Endothelial cell of umbilical vein (primary cell): ENCODE results near the gene WARS2. TPM values are rescaled to one million over a fixed set of nuclear protein-coding genes. Genes with fewer than 3 reads are reported as not detected.

Source experiments
- BruUV-seq: library from RNA; stranded (reverse); fragments of 400-500 nt; replicated peaks from 2 replicates; lab custom pipeline; 2021; lab: Mats Ljungman, UMichigan
- CTCF ChIA-PET: fragments of 300-600, 350-600 bp; sonication (Branson Sonifier 250); formaldehyde crosslinking; loops from one replicate; lab custom pipeline; 2021; ENCODE audit warnings: antibody characterized with exemption, inconsistent platforms; lab: Charles Lee
- POLR2A ChIA-PET: fragments of 300-600, 350-600 bp; sonication (Branson Sonifier 250); formaldehyde crosslinking; loops from one replicate; lab custom pipeline; 2021; ENCODE audit warnings: antibody characterized with exemption, inconsistent platforms; lab: Charles Lee
- DNase-seq: peaks from one replicate; pipeline ENCODE4 v3.0.0-alpha.2; 2011; ENCODE audit warnings: low read depth, low spot score
- FAIRE-seq: peaks from 2 replicates; lab custom pipeline; 2011; peaks lifted over from hg19 to GRCh38; lab: Jason Lieb, UNC
- H2AFZ ChIP-seq: 2 replicates; pipeline ENCODE4 v1.6.0; 2012; ENCODE audit warnings: low read depth, low read length, control low read depth, inconsistent platforms
- H3K27ac ChIP-seq: 2 replicates; pipeline ENCODE4 v1.5.1; 2011; ENCODE audit warnings: low read depth, mild to moderate bottlenecking, control low read depth, low read length, moderate library complexity; ENCODE audit not compliant: insufficient read depth
- H3K27me3 ChIP-seq, 2 experiments: 2 replicates each; pipeline versions ENCODE4 v1.6.0 to v1.6.1; 2011; ENCODE audit warnings: low read length in 2 of 2, mixed read lengths in 1 of 2; ENCODE audit not compliant: control insufficient read depth in 2 of 2, insufficient read depth in 2 of 2
- H3K36me3 ChIP-seq, 2 experiments: 2 replicates in 1 of 2; 3 replicates in 1 of 2; pipeline ENCODE4 v1.5.1; 2011; ENCODE audit warnings: low read length in 2 of 2, mild to moderate bottlenecking in 1 of 2, moderate library complexity in 1 of 2; ENCODE audit not compliant: control insufficient read depth in 2 of 2, insufficient read depth in 2 of 2; ENCODE audit errors: extremely low read depth in 1 of 2
- H3K4me1 ChIP-seq: 3 replicates; pipeline ENCODE4 v1.5.1; 2011; ENCODE audit warnings: mild to moderate bottlenecking, low read length; ENCODE audit not compliant: control insufficient read depth, insufficient read depth; ENCODE audit errors: extremely low read depth
- H3K4me2 ChIP-seq: 2 replicates; pipeline ENCODE4 v1.6.1; 2011; ENCODE audit warnings: low read length, control low read depth, mixed read lengths; ENCODE audit not compliant: insufficient read depth
- H3K4me3 ChIP-seq, 3 experiments: fragments of 200-600 bp in 1 of 3; sonication (generic), shearing (Covaris generic) in 1 of 3; replicated peaks in 1 of 3; 2 replicates each; pipeline ENCODE4 v1.5.1; 2011 to 2016; ENCODE audit warnings: control low read depth in 3 of 3, low read length in 3 of 3, mild to moderate bottlenecking in 2 of 3, inconsistent platforms in 1 of 3, low read depth in 1 of 3, moderate library complexity in 1 of 3; ENCODE audit not compliant: insufficient read depth in 1 of 3
- H3K79me2 ChIP-seq: 2 replicates; pipeline ENCODE4 v1.6.0; 2012; ENCODE audit warnings: low read length, inconsistent platforms; ENCODE audit not compliant: control insufficient read depth, insufficient read depth
- H3K9ac ChIP-seq: replicated peaks from 2 replicates; pipeline ENCODE3; 2011; ENCODE audit warnings: low read length, control low read depth; ENCODE audit not compliant: insufficient read depth; ENCODE audit errors: extremely low read depth
- H3K9me1 ChIP-seq: replicated peaks from 3 replicates; pipeline ENCODE4 v1.6.0; 2011; ENCODE audit warnings: mild to moderate bottlenecking, low read length; ENCODE audit not compliant: control insufficient read depth, insufficient read depth; ENCODE audit errors: extremely low read depth
- H3K9me3 ChIP-seq: replicated peaks from 2 replicates; pipeline ENCODE4 v1.5.1; 2012; ENCODE audit warnings: low read length, inconsistent platforms; ENCODE audit not compliant: control insufficient read depth, insufficient read depth
- H4K20me1 ChIP-seq: replicated peaks from 2 replicates; pipeline ENCODE3; 2011; ENCODE audit warnings: mild to moderate bottlenecking, low read length; ENCODE audit not compliant: control insufficient read depth, insufficient read depth; ENCODE audit errors: extremely low read depth
- CTCF ChIP-seq, 2 donors: IDR thresholded peaks; 1 replicate in 1 of 2; 2 replicates in 1 of 2; pipeline ENCODE4 v1.5.1; 2011; ENCODE audit warnings: low read length in 2 of 2, mild to moderate bottlenecking in 2 of 2, moderate library complexity in 2 of 2, control low read depth in 1 of 2, inconsistent platforms in 1 of 2, low read depth in 1 of 2; ENCODE audit not compliant: insufficient read depth in 1 of 2; ENCODE audit errors: extremely low read depth in 1 of 2
- EZH2 ChIP-seq: IDR thresholded peaks from 2 replicates; pipeline ENCODE4 v1.6.1; 2012; ENCODE audit warnings: borderline replicate concordance, low read depth, mild to moderate bottlenecking, moderate library complexity, low read length, inconsistent platforms; ENCODE audit not compliant: severe bottlenecking
- FOS ChIP-seq: IDR thresholded peaks from 2 replicates; pipeline ENCODE4 v1.6.1; 2011; ENCODE audit warnings: mild to moderate bottlenecking, low read length, moderate library complexity, borderline replicate concordance; ENCODE audit not compliant: insufficient read depth
- GATA2 ChIP-seq: IDR thresholded peaks from 2 replicates; pipeline ENCODE4 v1.7.0; 2011; ENCODE audit warnings: low read depth, mild to moderate bottlenecking, moderate library complexity, mixed read lengths, low read length; ENCODE audit not compliant: insufficient read length, insufficient read depth
- JUN ChIP-seq: IDR thresholded peaks from 2 replicates; pipeline ENCODE4 v1.6.1; 2011; ENCODE audit warnings: borderline replicate concordance, low read depth; ENCODE audit not compliant: insufficient read length, insufficient read depth
- MAX ChIP-seq: IDR thresholded peaks from 2 replicates; pipeline ENCODE4 v1.6.1; 2011; ENCODE audit not compliant: insufficient read depth, insufficient read length
- MYC ChIP-seq: IDR thresholded peaks from one replicate; pipeline ENCODE4 v1.6.1; 2011; ENCODE audit warnings: mild to moderate bottlenecking, low read depth, low read length
- POLR2A ChIP-seq: IDR thresholded peaks from 2 replicates; pipeline ENCODE4 v1.6.1; 2012; ENCODE audit warnings: low read depth, mild to moderate bottlenecking, control low read depth, low read length
- POLR2AphosphoS5 ChIP-seq: IDR thresholded peaks from 2 replicates; pipeline ENCODE4 v1.6.1; 2012; ENCODE audit warnings: low read depth, mild to moderate bottlenecking, control low read depth, low read length, moderate library complexity; ENCODE audit not compliant: insufficient read depth
- dilution Hi-C: fragments of 300-500 bp; cut with MboI; formaldehyde crosslinking; loops from one replicate; pipeline ENCODE4 v1.15.0; 2019; ENCODE audit warnings: low sequenced_read_pairs; ENCODE audit not compliant: extremely low pct_ligation_motif_present
- intact Hi-C: fragments of 100-400 bp; cut with micrococcal nuclease; formaldehyde crosslinking; loops from one replicate; pipeline ENCODE4 v1.10.0; 2022
- polyA plus RNA-seq, 4 experiments: library from polyadenylated mRNA; depleted of rRNA in 3 of 4; stranded (reverse) in 3 of 4; unstranded in 1 of 4; fragments of >200 nt; gene quantifications; 2 replicates each; pipeline versions ENCODE4 v1.2.1 to v1.2.3, GENCODE V29; 2011 to 2012; ENCODE audit warnings: missing spikeins in 1 of 4
- total RNA-seq: library from RNA; stranded (reverse); gene quantifications from 2 replicates; pipeline ENCODE4 v1.2.3, GENCODE V29; 2021

Gene WARS2
- total and polyA plus RNA-seq, 2 donors (not counting 3 experiments of a cell fraction or from before 2014, with no cell fraction given), result 5.9 to 11.8 TPM

GRCh38 chr1:119160866-119161265, 20.4 kb upstream of the WARS2 start:
- Histone ChIP-seq H2AFZ (no peak overlapping the region), H3K79me2 (no peaks in the 10 kb centered on the region), H3K27me3 (no peaks in the 10 kb centered on the region), H3K9ac (no peak overlapping the region), H3K4me1 (peaks cover 2% of the 10 kb centered on the region), H3K4me2 (peak overlapping the region; percentile 22), H3K4me3 (peak overlapping the region in 1 of 3 experiments; percentile 23), H3K9me3 (no peaks in the 10 kb centered on the region), H3K9me1 (no peaks in the 10 kb centered on the region), H3K27ac (peak overlapping the region; percentile 29), H3K36me3 (peaks cover 0 to 2% of the 10 kb centered on the region in 2 experiments), H4K20me1 (no peaks in the 10 kb centered on the region)
- BruUV-seq, result no TSS peak
- dilution Hi-C loops (no loop called here), intact Hi-C loops (loop anchor here (2.0 kb wide), 1 partner anchor 20 kb away; the partner anchor contains the start of gene WARS2)
- FAIRE-seq (peak; percentile 44), DNase-seq (peak; percentile 77)
- ChIA-PET POLR2A (no interaction called here), CTCF (interaction anchor here (1.4 kb wide), 1 partner anchor 114 kb away, joined by 3 read pairs; no protein-coding TSS in a partner anchor)
- no peak for TF ChIP-seq FOS
- no peak for TF ChIP-seq CTCF (IDR thresholded peaks at IDR 0.05; ENCODE audit: extremely low read depth in 1 of 2, insufficient read depth in 1 of 2, low read depth in 1 of 2, low read length in 2 of 2)
- no peak for TF ChIP-seq POLR2AphosphoS5
- no peak for TF ChIP-seq EZH2
- TF ChIP-seq POLR2A, result no peak
- no peak for TF ChIP-seq GATA2
- no peak for TF ChIP-seq JUN
- TF ChIP-seq MYC, result no peak
- TF ChIP-seq MAX, result no peak
